DND-41 (cell line): ENCODE measurements around the gene KCNIP1.

Source experiments
- EZH2 ChIP-seq: IDR thresholded peaks from 3 replicates; pipeline ENCODE4 v1.6.1; 2012; ENCODE audit warnings: borderline replicate concordance, low read depth, mild to moderate bottlenecking, moderate library complexity, low read length, inconsistent platforms; ENCODE audit not compliant: severe bottlenecking
- TF ChIP-seq, protein P1 (sequence below): IDR thresholded peaks from 2 replicates; pipeline ENCODE4 v1.5.1; 2012; ENCODE audit warnings: borderline replicate concordance, low read length, moderate library complexity, mild to moderate bottlenecking; ENCODE audit not compliant: poor library complexity, severe bottlenecking; ENCODE audit errors: extremely low read depth

DNA sequence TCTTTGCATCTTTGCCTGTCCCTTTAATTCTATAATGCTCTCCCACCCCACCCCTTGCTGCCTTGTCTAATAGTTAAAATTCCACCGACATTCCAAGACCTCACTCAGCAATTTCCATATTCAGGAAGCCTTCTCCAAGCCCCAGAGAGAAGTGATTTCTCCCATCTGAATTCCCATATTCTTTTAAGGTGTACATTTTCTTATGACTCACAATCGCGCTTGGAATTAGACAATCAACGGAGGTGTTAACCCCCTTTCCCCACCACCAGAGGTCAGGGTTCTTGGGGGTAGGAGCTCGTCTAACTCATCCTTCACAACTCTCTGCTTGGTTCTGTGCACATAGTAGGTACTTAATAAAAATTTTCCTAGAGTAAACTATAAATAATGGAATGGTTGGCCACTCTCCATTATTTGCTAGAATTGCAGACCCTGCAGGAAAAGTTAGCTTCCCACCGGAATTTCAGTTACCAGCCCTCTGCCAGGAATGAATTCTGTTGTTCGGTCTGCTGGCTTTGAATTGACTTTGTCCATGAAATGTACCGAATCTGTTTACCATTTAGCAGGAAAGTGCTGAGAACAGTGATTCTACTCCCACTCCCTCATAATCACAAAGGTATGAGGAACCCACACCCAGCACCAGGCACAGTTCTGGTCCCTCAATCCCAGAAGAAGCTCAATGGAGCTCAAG lies 5.0 kb downstream of the KCNIP1 start:
- TF ChIP-seq, protein P1, sequence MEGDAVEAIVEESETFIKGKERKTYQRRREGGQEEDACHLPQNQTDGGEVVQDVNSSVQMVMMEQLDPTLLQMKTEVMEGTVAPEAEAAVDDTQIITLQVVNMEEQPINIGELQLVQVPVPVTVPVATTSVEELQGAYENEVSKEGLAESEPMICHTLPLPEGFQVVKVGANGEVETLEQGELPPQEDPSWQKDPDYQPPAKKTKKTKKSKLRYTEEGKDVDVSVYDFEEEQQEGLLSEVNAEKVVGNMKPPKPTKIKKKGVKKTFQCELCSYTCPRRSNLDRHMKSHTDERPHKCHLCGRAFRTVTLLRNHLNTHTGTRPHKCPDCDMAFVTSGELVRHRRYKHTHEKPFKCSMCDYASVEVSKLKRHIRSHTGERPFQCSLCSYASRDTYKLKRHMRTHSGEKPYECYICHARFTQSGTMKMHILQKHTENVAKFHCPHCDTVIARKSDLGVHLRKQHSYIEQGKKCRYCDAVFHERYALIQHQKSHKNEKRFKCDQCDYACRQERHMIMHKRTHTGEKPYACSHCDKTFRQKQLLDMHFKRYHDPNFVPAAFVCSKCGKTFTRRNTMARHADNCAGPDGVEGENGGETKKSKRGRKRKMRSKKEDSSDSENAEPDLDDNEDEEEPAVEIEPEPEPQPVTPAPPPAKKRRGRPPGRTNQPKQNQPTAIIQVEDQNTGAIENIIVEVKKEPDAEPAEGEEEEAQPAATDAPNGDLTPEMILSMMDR = peak; percentile 33
- TF ChIP-seq EZH2 = no peak
